ENCODE measurements around the gene NOTCH1.
"Not testable (repeated sequence)": the region's sequence is repeated elsewhere in the genome, so short reads cannot be mapped to it uniquely, and the experiment has no call there.

Gene NOTCH1

GRCh38 chr9:136578915-136579649 lies 33.2 kb upstream of the NOTCH1 start:
- DNase-seq (ENCODE audit: low read depth in 2 of 2): no peak

DNA sequence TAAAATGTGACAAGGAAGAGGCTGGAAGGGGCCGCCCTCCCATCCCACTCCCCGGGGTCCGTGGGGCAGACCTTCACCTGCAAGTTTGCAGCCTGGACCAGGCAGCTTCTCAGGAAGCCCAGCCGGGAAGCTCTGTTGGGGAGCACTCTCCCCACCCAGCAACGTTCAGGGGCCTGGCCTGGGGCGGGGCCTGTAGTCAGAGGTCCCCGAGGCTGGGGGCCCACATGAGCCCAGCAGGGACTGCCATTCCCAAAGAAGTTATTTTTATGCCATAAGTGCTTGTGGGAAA lies 32.7 kb upstream of the NOTCH1 start:
- no peak for DNase-seq (ENCODE audit: low read depth in 2 of 2)

DNA sequence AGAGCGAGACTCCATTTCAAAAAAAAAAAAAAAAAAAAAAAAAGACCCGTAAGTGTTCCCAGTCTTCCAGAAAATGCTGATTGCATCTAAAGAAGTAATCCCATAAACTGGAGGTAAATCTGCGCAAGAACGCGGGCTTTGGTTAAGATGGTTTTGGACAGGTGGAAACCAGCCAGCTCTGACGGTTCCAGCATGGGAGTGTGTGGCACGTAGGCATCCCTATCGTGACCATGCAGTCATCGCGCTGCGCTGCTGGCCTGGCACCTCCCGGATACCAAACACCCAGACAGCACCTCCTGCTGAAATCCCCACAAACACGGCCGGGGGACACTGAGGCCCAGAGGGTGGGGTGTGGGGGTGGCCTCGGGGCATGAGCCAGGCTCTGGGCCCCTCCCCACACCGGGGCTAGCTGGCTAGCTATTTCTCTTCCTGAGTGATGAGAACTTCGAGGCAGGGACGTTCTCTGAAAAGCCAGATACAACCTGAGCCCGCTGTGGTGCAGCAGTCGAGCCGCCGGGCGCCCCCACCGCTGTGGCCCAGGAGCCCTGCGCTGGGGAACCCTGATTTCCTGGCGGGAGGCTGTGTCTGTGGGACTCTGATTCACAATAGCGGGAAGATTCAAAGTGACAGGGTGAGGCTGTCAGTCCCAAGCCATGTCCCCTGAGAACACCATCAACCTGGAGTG lies 32.2 kb upstream of the NOTCH1 start:
- DNase-seq (ENCODE audit: low read depth in 2 of 2): no peak

- no peak for DNase-seq (ENCODE audit: low read depth in 2 of 2)
Measured at GRCh38 chr9:136576269-136576626, 30.4 kb upstream of the NOTCH1 start.

DNA sequence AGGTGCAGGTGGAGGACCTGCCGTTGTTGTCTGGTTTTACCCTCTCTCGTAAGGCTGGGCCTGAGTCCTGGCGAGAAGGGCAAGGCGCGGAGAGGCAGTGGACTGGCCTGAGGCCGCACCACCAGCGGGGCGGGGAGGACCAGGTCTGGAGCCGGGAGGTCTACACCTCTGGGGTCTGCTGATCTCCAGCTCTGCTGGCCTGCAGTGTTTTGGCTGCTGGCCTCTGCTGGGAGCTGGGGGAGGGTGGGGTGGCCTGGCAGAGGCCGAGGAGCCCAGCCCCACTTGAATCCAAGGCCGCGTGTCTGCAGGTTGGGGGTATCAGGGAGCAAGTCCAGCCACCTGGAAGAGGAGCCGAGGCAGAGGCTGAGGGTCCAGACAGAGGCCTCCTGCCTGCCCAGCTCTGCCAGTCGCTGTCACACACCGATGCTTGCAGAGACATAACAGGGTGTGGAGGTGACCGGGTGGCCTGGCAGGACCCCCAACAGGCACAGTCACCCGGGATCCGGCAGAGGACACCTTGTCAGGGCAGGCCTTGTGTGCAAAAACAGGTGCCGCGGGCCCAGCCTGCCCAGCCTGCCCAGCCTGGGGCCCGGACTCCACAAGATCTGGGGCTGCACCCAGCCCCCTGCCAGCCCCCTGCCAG lies 29.9 kb upstream of the NOTCH1 start:
- DNase-seq (ENCODE audit: low read depth in 2 of 2): no peak

DNA sequence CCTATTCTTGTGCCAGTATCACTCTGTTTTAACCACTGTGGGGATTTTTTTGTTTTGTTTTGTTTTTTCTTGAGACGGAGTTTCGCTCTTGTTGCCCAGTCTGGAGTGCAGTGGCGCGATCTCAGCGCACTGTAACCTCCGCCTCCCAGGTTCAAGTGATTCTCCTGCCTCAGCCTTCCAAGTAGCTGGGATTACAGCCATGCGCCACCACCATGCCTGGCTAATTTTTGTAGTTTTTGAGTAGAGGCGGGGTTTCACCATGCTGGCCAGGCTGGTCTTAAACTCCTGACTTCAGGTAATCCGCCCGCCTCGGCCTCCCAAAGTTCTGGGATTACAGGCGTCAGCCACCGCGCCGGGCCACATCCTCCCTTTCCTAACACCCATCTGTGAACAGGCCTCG lies 28.8 kb upstream of the NOTCH1 start:
- DNase-seq (ENCODE audit: low read depth in 2 of 2): not testable (repeated sequence)

GRCh38 chr9:136572828-136573625 lies 27.2 kb upstream of the NOTCH1 start:
- no peak for DNase-seq (ENCODE audit: low read depth in 2 of 2)

- no peak for DNase-seq (ENCODE audit: low read depth in 2 of 2)
Measured at GRCh38 chr9:136572003-136572827, 26.4 kb upstream of the NOTCH1 start.

DNA sequence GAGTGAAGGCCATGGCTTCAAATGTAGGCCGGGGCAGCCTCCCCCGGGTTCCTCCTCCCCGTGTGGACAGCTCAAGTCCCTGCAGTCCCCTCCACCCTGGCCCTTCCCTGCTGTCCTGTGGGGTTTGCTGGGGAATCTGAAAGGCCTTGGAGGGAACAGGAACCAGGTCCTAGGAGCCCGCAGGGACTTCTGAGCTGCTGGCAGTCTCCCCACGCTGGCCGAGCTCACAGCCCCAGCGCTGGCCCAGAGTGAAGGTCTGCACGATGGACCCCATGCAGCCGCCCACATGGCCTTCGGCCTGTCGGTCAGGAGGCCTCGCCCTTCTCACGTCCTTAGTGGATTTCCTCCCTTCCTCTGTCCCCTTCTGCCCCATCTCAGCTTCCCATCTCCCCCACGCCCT lies 25.7 kb upstream of the NOTCH1 start:
- DNase-seq (ENCODE audit: low read depth in 2 of 2): no peak

DNA sequence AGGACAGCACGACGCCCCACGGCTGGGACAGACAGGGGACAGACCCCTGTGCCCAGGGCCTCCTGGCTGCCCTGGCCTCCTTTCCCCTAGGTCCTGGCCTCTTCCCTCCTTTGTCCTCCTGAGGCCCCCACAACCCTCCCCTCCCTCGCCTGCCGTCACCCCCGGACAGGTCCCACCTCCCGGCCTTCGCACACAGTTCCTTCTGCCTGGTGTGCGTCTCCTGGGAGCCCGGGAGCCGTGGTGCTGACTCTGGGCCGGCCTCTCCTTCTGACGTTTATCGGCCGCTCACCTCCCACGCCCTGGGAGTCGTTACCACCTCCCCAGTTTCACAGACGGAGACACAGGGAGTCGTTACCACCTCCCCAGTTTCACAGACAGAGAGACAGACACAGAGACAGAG lies 25.1 kb upstream of the NOTCH1 start:
- no peak for DNase-seq (ENCODE audit: low read depth in 2 of 2)

DNA sequence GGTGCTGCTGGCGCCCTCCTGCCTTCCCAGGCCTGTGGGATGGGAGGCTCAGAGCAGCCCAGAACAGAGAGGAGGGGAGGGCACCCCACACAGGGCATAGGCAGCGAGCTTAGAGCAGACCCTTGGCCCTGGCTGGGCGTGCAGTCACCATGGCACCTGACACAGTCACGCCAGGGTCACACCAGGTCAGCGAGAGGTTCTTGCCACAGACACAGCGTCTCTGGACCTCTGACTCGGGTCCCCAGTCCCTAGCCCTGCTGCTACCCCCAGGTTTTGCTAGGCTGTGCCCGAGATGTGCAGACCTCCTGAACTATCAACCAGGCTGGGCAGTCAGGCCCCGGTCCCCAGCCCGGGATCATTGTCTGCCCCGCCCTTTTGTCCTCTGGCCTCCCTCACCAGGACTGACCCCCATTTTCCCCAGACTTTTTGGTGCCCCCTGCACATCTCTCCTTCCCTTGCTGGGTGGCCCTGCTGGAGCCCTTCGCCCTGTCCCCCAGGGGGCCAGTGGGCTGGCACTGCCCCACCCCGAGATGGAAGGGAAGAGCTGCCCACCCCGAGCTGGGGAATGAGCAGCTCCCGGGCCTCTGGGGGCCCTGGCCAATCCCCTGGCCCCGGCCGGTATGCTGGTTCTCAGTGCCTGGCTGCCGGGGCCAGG lies 24.5 kb upstream of the NOTCH1 start:
- DNase-seq (ENCODE audit: low read depth in 2 of 2): no peak

- DNase-seq (ENCODE audit: low read depth in 2 of 2): no peak
Measured at GRCh38 chr9:136569526-136570148, 23.8 kb upstream of the NOTCH1 start.

- DNase-seq (ENCODE audit: low read depth in 2 of 2): no peak
Measured at GRCh38 chr9:136568288-136569081, 22.6 kb upstream of the NOTCH1 start.

DNA sequence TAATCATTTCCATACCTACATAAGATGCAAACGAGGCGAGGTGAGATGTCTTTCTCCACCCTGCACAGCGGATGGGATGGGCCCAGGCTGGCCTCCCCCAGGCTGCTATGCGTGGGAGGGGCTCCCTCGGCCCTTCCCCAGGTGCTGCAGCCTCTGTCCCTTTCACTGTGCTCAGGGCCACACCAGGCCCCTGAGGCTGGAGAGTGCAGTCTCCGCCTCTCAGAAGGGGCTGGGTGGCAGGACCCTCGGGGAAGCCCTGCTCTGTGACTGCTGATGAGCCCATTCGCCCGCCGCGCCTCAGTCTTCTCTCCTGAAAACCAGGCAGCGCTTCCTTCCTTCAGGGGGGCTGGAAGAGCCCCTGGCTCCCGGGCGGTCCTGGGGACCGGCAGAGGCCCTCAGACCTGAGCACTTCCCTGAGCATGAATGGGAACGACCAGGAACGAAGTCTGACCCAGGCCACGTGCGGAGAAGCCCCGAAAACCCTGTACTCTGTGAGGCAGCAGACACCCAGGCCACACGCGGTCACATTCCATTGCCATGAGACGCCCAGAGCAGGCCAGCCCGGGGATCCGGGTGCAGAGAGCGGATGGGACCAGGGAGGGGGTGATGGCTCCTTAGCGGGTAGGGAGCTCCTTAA lies 21.9 kb upstream of the NOTCH1 start:
- DNase-seq (ENCODE audit: low read depth in 2 of 2): no peak

- no peak for DNase-seq (ENCODE audit: low read depth in 2 of 2)
Measured at GRCh38 chr9:136566901-136567300, 21.1 kb upstream of the NOTCH1 start.

DNA sequence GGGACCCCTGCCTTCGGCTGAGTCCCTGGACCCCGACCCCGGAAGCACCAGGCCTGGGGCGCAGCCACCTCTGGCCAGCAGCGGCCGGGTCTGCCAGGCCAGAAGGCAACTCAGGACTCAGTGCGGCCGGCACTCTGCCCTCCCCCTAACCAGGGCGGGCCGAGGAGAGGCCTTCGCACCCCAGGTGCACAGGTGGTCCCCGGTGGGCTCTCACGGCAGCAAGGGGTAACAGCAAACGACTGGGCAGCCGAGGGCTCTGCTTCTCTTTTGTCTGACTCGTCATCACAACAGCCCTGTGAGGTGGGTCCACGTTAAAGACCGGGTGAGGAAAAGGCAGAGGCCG lies 20.7 kb upstream of the NOTCH1 start:
- no peak for DNase-seq (ENCODE audit: low read depth in 2 of 2)

DNA sequence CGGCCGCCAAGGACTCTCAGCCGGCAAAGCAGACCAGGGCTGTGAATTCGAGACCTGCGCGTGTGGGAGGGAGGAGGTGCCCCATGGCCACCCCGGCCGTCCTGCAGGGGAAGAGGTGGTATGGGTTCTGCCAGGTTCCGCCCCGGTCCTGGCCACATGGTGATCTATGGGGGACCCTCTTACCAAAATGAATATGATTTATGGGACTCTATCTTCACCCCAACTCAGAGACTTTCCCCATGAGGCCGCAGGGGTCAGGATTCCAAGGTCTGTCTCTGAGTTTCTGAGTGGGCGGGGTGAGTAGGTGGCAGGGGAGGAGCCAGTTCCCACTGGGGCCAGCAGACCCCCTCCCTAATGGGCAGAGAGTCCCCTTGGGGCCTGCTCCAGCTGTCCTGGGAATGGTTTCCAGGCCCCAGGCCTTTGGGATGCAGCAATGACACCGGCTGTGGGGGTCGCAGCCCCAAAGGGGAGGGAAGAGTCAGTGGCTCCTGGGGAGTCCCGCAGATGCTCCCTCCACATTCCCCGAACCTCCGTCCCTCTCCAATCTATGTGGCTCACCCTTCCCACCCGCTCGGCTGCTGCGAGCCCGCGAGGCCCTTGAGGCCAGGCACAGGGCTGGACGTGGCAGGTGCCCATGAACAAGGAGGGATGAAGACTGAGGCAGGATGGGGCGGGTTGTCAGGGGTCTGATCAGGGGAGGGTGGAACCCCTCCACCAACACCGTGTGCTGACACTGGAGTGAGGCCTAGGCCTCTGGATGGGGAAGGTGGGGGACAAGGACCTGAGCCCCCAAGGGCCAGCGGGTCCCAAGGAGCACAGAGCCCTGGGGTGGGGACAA lies 20.1 kb upstream of the NOTCH1 start:
- no peak for DNase-seq (ENCODE audit: low read depth in 2 of 2)

DNA sequence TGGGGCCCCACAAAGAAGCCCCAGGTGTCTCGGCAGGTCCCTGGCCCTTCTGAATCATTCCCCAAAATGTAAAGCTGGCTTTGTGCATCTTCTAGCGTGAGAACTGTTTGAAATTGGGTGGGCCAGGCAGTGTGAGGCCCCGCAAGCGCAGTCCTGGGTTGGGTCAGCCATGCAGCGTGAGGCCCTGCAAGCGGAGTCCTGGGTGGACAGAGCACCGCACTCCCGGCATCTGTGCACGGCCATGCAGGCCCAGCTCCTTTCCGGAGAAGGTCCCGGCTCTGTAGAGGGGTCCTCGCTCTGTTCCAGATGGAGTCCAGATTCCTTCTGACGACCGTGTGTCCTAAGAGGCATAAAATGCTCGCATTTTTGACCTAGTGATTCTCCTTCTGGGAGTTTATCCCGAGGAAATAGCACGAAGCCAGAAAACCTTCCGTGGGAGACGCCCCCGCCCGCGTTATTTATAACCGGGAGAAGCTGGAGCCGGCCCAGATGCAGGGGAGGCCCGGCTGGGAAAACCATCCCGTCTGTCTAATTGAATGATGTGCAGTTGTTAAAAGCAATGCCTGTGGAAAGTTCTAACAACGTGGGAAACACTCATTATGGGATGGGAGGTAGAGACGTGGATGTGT lies 19.4 kb upstream of the NOTCH1 start:
- DNase-seq (ENCODE audit: low read depth in 2 of 2): no peak
